ENCODE measurements around the gene ADAMTS19.

DNA sequence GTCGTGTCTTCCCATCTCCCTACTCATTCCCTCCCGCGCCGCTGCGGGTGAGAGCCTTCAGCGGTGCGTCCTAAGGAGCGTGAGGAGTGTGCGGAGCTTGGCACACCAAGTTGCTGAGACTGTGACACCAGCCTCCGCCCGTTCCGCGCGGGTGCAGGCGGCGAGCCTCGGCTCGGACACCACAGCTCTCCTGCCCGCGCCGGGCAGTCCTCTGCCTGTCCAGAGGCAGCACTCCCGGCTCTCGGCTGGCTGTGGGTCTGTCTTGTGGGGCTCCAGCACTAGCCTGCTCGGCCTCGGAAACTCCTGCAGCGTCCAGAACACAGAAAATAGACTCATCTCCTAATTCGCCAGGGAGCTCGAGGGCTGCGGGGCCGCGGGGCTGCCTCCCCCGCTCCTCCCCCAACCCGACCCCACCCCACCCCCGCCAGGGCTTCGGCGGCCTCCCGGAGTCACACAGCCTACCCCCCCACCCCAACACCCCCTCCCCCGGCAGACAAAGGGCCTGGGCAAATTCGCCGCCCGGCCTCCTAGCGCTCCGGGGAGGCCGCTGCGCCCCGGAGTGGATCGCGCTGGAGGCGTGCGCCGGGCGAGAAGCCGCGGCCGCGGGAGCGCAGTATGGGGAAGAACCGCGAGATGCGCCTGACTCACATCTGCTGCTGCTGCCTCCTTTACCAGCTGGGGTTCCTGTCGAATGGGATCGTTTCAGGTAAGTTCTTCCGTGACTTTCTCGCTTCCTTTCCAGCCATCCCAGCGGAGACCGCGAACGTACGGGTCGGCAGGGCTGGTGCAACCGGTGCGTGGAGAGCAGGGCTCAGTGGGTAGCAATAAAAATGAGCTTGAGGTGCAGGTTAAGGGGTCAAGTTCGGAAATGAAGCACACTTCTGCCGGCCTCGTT lies at the start of gene ADAMTS19:
- TF ChIP-seq, protein P1, sequence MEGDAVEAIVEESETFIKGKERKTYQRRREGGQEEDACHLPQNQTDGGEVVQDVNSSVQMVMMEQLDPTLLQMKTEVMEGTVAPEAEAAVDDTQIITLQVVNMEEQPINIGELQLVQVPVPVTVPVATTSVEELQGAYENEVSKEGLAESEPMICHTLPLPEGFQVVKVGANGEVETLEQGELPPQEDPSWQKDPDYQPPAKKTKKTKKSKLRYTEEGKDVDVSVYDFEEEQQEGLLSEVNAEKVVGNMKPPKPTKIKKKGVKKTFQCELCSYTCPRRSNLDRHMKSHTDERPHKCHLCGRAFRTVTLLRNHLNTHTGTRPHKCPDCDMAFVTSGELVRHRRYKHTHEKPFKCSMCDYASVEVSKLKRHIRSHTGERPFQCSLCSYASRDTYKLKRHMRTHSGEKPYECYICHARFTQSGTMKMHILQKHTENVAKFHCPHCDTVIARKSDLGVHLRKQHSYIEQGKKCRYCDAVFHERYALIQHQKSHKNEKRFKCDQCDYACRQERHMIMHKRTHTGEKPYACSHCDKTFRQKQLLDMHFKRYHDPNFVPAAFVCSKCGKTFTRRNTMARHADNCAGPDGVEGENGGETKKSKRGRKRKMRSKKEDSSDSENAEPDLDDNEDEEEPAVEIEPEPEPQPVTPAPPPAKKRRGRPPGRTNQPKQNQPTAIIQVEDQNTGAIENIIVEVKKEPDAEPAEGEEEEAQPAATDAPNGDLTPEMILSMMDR (conservative IDR thresholded peaks at IDR 0.05 in 1 of 2, IDR thresholded peaks at IDR 0.05 in 1 of 2; ENCODE audit: extremely low read depth in 1 of 2, insufficient read depth in 1 of 2, low read depth in 1 of 2, low read length in 2 of 2) = no peak
- TF ChIP-seq EZH2 (IDR thresholded peaks at IDR 0.05; ENCODE audit: borderline replicate concordance, low read length) = no peak

All from mammary epithelial cell (primary cell).